T47D (cell line): Measurements from ENCODE around the gene TENM3.

Source experiments
- DNase-seq, 2 experiments: peaks; one replicate each; pipeline versions ENCODE4 v3.0.0 to v3.0.0-alpha.2; 2011 to 2012; ENCODE audit warnings: low read depth in 1 of 2, low spot score in 1 of 2
- JUND ChIP-seq: IDR thresholded peaks from 2 replicates; pipeline ENCODE4 v1.6.1; 2012; ENCODE audit warnings: low read depth
- in situ Hi-C: cut with HindIII; loops from 2 replicates; pipeline ENCODE4 v1.10.0; 2016; ENCODE audit warnings: low sequenced_read_pairs, low pct_unique_long_range_greater_than_20kb

TENM3 gene

DNA sequence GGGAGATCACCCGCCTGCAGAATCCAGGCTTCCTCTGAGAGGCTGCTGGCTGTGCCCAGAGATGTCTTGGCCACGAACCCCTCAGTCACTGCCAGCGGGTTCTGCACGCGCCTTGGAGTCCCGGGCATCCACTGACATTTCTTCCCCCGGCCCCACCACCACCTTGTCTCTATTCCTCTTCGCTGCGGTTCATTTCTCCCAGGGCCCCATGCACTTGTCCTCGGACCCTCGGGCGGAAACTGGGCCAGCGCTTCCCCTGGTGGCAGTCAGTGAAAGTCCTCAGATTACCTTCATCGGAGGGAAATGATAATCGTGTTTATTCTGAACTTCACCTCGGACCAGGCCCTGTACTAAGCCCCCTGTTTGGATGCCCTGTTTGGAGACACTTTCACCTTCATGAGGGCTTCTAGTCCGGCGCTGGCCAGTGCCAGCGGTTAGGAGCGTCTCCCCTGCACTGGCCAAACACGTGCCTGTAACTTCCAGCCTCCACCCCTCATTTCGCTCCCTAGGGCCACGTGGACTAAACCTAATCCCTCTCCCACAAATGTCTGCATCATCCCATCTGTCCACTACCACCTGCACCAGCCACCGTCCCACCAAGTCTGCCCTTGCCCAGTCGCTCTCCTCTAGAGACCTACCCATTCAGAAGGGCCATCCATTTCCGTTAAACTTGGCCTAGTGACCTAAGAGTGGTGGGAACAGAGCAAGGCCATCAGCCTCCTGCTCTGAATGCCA lies 592.0 kb downstream of the TENM3 start:
- DNase-seq: no peak
- TF ChIP-seq JUND: no peak
- in situ Hi-C loops: no loop called here

- TF ChIP-seq JUND: no peak
- DNase-seq: no peak
- in situ Hi-C loops: no loop called here
Measured at GRCh38 chr4:182837831-182838230, 594.6 kb downstream of the TENM3 start.

GRCh38 chr4:182838535-182838934 lies 595.3 kb downstream of the TENM3 start:
- no peak for TF ChIP-seq JUND
- DNase-seq: no peak
- in situ Hi-C loops: no loop called here

DNA sequence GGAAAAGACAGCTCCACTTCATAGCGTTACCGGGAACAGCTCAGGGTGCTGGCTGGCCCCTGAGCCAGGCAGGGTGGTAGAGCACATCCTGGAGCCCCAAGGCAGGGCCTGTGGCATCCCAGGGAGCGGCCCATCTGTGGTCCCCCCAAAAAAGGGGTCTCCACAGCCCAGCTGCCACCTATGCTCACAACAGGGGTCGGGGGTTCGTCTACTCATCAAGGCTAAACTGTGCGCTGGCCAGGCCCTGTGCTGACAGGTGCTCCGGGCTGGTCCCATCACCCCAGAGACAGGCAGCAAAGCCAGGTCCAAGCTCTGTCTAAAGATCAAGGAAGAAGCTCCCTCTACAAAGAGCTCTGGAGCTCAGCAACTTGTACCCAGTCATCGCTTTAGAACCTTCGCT lies 596.1 kb downstream of the TENM3 start:
- in situ Hi-C loops: no loop called here
- DNase-seq: no peak
- TF ChIP-seq JUND: no peak

GRCh38 chr4:182840108-182840507 lies 596.9 kb downstream of the TENM3 start:
- in situ Hi-C loops: no loop called here
- no peak for TF ChIP-seq JUND
- no peak for DNase-seq

DNA sequence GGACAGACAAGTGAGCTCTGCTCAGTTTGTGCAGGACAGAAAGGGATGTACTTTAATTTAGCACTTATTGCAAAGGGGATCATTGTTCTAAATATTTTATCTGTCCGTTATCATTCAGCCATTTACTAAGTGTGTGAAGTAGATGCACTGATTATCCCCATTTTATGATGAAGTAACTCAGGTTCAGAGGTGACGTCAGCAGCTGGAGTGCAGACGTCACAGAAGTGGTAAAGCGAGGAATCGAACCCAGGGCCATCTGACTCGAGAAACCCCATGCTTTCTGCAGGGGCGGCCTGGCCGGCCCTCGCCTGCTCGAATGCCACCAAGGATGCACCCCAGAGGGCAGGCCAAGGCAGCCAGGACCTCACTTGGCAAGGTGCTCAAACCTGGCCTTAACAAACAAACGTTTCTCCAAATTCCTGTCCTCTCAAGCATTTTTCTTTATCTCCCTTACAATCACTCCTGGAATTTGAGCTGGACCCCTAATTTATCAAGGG lies 599.0 kb downstream of the TENM3 start:
- TF ChIP-seq JUND: no peak
- in situ Hi-C loops: no loop called here
- no peak for DNase-seq

DNA sequence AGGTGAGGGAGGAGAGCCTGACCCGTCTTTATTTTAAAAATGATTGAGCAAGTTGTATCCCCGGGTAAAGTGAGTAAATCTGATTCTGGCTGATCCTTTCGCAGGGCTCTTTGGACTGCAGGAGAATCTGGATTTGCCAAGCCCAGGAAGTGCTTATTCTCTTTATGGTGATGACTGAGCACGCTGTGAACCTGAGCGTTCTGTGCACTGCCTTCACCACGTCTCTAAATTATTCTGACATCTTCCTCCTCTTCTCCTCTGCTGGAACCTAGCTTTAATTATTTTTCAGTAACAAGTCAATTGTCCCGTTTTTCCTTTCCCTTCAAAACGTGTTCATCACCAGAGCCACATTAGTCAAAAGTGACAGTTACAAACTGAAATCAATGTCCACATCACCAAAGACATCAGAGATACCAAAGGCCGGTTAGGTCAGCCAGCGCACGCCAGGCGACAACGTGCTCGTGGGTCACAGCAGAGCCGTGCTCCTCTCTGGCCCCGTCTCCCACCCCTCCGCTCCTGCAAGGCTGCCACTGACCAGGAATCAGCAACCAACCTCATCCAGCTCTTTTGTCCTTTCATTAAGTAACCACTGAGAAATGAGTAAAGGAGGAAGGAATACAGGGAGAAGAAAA lies 599.7 kb downstream of the TENM3 start:
- no peak for TF ChIP-seq JUND
- no peak for DNase-seq
- in situ Hi-C loops: no loop called here

GRCh38 chr4:182843808-182844325 lies 600.7 kb downstream of the TENM3 start:
- in situ Hi-C loops: no loop called here
- peak in 1 of 2 experiments; percentile 7 for DNase-seq
- no peak for TF ChIP-seq JUND

DNA sequence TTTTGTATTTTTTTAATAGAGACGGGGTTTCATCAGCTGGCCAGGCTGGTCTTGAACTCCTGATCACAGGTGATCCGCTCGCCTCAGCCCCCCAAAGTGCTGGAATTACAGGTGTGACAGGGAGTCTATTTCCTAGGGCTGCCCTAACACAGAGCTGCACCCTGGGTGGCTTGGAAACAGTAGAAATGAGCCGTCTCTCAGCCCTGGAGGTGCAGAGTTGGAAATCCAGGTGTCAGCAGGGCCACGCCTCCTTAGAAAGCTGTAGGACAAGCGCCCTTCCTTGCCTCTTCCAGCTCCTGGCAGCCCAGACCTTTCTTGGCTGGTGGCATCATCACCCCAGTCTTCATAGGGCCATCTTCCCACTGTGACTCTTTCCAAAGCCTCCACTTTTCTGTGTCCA lies 602.4 kb downstream of the TENM3 start:
- no peak for DNase-seq
- no peak for TF ChIP-seq JUND
- in situ Hi-C loops: no loop called here

DNA sequence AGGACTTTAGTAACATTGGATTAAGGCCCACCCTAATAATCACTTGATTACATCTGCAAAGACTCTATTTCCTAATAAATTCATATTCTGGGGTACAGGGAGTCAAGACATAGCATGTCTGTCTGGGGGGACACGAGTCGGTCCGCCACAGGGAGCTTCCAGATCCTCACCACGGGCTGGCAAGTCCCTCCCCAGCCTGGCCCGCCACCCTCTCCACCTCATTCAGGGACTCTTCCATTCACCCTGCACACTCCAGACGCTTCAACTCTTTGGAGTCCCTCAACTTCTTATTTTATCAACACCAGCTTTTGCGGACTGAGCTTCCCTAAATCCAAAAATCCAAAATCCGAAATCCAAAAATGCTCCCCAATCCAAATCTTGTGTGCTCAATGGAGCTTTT lies 602.8 kb downstream of the TENM3 start:
- no peak for TF ChIP-seq JUND

DNA sequence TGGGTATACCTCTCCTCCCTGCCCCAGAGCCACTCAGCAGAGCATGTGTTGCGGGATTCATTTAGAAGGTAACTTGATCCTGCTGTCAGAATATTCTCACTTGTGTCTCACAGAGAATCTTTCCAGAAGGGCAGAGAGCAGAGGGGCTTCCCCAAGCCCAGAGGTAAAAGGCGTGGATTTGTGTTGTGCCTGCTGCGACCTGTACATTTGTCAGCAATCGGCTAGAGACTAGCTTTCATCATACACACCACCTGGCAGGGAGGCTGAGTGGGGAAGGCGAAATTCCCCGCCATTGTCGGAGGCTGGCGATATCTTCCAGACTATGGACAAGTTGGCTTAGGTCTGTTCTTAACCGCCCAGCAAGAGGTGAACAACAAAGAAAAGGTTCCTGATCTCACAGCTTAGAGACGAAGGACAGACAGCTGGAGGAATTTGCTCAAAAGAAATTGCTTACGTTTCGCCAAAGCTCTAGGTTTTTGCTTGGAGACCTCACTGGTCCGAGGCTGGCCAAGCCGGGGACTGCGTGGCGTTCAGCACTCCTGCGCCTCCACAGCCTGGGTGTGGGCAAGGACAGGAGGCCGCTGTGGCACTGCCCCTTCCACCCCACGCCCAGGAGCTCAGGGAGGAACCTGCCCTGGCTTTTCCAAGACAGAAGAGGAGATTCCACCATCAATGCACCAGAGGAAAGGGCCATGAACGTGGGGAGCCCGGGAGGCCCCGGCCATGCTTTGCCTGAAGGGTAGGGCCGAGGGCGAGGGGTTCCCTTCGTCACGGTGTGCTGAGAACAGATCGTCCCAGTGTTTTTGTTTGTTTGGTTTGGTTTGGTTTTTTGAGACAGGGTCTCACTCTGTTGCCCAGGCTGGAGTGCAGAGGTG lies 604.6 kb downstream of the TENM3 start:
- in situ Hi-C loops: no loop called here
- no peak for DNase-seq
- no peak for TF ChIP-seq JUND

More for the DNA sequence above, 602.8 kb downstream of the TENM3 start:
- in situ Hi-C loops: no loop called here
- no peak for DNase-seq

- no peak for TF ChIP-seq JUND
- in situ Hi-C loops: no loop called here
- no peak for DNase-seq
Measured at GRCh38 chr4:182848685-182849084, 605.5 kb downstream of the TENM3 start.
